Left hindlimb (tissue), 1 donor: Measurements from ENCODE around the gene SCARF2.
A peak's percentile ranks its signal among the peaks of the same experiment; 100 is the strongest.
"Not testable (repeated sequence)": the region's sequence is repeated elsewhere in the genome, so short reads cannot be mapped to it uniquely, and the experiment has no call there.

Experiments
- DNase-seq: peaks from one replicate; pipeline ENCODE4 v3.0.0-alpha.2; 2018

The SCARF2 gene, protein sequence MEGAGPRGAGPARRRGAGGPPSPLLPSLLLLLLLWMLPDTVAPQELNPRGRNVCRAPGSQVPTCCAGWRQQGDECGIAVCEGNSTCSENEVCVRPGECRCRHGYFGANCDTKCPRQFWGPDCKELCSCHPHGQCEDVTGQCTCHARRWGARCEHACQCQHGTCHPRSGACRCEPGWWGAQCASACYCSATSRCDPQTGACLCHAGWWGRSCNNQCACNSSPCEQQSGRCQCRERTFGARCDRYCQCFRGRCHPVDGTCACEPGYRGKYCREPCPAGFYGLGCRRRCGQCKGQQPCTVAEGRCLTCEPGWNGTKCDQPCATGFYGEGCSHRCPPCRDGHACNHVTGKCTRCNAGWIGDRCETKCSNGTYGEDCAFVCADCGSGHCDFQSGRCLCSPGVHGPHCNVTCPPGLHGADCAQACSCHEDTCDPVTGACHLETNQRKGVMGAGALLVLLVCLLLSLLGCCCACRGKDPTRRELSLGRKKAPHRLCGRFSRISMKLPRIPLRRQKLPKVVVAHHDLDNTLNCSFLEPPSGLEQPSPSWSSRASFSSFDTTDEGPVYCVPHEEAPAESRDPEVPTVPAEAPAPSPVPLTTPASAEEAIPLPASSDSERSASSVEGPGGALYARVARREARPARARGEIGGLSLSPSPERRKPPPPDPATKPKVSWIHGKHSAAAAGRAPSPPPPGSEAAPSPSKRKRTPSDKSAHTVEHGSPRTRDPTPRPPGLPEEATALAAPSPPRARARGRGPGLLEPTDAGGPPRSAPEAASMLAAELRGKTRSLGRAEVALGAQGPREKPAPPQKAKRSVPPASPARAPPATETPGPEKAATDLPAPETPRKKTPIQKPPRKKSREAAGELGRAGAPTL

DNA sequence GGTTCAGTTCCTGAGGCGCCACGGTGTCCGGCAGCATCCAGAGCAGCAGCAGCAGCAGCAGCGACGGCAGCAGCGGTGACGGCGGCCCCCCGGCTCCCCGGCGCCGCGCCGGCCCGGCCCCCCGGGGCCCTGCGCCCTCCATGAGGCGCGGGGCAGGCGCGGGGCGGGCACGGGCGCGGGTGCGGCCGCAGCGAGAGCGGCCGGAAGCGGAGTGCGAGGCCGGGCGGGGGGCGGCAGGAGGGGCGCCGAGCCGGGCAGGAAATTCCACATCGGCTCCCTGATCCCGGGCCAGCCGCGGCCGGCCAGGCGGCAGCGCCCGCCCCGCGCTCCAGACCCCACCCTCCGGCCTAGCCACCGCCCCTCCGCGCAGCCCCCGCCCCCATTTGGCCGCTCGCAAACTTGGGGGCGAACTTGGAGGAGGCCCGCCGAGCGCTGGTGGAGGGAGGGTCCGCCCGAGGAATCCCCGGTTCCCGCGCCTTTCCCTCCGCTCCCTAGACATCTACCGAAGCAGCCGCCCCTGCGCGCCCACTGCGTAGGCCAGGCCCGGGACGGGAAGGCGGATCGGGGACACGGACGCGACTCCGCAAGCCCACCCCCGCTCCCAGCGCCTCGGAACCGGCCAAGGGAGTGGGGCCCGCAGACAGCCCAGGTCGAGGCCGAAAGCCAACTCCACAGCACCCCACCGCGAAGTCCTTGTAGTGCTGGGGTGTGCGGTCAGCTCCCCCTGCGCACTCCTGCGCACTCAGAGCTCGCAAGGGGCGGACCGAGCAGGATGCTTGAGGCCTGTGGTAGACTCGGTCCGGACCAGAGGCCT, at the start of gene SCARF2:
Gene SCARF2, minus strand, starts transcription at position 213 of the 814 bp plus-strand sequence. Its CDS starts 71 bp downstream, at position 142.
- peak; percentile 90 for DNase-seq

GRCh38 chr22:20486229-20486628, 48.6 kb upstream of the SCARF2 start:
- no peak for DNase-seq

DNA sequence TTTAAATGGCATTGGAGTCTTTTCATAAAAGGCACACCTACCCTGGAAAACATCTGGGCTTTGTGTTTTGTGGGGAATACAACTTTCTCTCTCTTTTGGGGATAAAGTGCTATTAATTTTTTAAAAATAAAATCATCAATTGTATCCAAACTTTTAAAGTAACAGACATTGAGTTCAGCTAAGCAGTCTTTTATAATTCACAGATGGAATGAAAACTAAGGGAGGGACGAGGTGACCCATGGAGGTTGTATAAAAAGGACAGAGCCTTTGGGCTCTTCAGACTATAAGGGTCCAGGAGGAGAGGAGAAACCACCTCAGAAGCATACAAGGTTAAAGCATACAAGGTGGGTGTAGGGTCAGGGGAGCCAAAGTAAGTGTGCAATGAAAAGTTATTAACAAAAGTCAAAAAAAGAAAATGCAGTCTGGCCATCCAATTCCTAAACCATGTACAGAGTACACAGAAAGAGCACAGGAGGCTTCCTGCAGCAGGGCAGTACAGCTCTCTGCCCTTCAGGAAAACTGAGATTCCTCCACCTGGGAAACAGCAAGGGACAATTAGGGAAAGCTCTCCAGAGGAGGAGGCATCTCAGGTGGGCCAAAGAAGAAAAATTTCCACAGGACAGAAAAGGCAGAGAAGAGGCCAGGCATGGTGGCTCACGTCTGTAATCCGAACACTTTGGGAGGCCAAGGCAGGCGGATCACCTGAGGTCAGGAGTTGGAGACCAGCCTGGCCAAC, 47.5 kb upstream of the SCARF2 start:
- no peak for DNase-seq

DNA sequence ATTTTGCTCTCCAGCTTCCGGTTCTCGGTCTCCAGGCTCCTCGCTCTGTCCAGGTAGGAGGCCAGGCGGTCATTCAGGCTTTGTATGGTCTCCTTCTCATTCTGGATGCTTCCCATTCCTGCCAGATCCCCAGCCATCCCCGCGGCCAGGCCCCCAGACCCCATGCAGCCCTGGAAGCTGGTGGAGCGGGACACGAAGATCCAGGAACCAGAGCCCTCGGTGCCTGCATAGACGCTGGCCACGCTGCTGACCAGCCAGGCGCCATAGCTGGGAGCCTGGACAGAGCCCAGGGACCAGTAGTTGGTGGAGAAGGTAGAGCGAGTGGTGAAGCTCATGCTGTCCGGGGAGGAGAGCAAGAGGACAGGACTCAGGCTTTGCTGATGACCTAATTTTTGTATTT, 46.1 kb upstream of the SCARF2 start:
- no peak for DNase-seq

DNA sequence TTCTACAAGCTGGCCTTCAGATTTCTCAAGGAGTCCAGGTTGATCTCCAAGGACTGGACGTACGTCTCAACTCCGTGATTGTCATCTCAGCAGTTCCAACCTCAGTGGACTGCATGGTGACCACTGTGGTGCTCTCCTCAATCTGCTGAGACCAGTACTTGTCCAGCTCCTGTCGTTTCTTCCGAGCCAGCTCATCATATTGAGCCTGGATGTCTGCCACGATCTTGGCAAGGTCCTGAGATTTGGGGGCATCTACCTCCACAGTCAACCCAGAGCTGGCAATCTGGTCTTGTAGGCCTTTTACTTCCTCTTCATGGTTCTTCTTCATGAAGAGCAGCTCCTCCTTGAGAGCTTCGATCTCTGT, 45.5 kb upstream of the SCARF2 start:
- not testable (repeated sequence) for DNase-seq

DNA sequence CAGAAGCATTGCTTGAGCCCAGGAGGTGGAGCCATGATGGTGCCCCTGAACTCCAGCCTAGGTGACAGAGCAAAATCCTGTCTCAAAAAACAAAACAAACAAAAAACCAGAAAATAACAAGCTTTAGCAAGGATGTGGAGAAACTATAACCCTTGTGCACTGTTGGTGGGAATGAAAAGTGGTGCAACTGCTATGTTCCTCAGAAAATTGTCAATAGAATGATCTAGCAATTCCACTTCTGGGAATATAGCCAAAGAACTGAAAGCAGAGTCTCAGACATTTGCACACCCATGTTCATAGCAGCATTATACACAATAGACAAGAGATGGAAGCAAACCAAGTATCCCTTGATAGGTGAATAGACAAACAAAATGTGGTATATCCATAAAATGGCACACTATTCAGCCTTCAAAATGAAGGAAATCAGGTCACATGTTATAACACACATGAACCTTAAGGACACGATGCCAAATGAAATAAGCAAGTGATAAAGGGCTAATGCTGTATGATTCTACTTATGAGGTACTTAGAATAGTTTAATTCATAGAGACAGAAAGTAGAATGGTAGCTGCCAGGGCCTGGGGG, 42.1 kb upstream of the SCARF2 start:
- no peak for DNase-seq

GRCh38 chr22:20478059-20478458, 40.4 kb upstream of the SCARF2 start:
- not testable (repeated sequence) for DNase-seq

DNA sequence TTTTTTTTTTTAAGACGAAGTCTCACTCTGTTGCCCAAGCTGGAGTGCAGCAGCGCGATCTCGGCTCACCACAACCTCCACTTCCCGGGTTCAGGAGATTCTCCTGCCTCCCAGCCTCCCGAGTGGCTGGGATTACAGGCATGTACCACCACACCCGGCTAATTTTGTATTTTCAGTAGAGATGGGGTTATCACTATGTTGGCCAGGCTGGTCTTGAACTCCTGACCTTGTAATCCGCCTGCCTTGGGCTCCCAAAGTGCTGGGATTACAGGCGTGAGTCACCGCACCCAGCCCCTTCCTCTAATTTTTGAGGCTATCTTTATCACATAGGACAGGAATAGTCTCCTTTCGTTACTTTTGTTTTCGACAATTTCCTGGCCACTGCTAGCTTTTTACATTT, 37.9 kb upstream of the SCARF2 start:
- DNase-seq: not testable (repeated sequence)

- no peak for DNase-seq
Observed at GRCh38 chr22:20475115-20475436, 37.5 kb upstream of the SCARF2 start.

GRCh38 chr22:20472629-20473442, 35.2 kb upstream of the SCARF2 start:
- DNase-seq: no peak

GRCh38 chr22:20471126-20471833, 33.7 kb upstream of the SCARF2 start:
- DNase-seq: no peak

DNA sequence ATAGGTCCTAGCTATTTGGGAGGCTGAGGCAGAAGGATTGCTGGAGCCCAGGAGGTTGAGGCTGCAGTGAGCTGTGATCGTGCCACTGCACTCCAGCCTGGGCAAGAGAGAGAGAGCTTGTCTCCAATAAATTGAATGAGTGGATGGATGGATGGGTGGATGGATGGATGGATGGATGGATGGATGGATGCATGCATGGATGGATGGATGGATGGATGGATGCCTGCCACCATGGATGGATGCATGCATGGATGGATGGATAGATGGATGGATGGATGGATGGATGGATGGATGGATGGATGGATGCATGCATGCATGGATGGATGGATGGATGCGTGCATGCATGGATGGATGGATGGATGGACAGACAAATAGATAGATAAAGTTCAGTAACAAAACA, 32.9 kb upstream of the SCARF2 start:
- DNase-seq: not testable (repeated sequence)

GRCh38 chr22:20469110-20469868, 31.7 kb upstream of the SCARF2 start:
- no peak for DNase-seq

DNA sequence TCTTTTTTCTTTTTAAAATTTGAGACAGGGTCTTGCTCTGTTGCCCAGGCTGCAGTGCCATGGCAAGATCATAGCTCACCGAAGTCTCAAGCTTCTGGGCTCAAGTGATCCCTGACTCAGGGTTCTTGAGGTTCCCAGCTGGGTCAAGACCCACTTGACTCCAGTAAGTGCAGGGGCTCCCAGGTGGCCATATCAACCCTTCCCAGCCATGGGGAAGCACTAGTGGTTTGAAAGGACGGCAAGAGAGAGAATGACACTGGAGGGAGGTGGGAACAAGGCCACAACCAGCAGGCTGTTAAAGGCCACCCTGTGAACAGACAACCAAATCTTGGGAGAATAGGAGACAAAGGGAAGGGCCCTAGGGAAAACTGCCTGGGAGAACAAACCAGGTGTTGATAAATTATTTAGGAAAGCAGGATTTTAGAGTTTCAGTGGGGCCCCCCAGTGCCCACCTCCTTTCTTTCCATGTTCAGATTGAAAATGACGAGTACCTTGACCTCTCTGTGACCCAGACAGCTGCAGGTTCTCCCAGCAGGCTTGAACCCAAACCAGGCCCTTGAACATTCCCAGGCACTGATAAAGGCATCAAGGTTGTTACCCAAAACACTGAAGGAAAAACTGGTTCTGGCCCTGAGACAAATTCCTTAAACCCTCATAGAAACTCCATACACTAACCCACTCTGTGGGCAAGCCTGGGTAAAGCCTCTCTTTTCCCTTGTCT, 29.2 kb upstream of the SCARF2 start:
- no peak for DNase-seq

GRCh38 chr22:20465759-20466077, 28.1 kb upstream of the SCARF2 start:
- DNase-seq: no peak

- DNase-seq: no peak
Observed at GRCh38 chr22:20464912-20465758, 27.5 kb upstream of the SCARF2 start.

GRCh38 chr22:20464096-20464614, 26.5 kb upstream of the SCARF2 start:
- DNase-seq: no peak
